Cardiac fibroblast (primary cell): ENCODE data around the gene CHN1.

Experiments used
- DNase-seq, 2 donors: peaks; one replicate each; pipeline versions ENCODE4 v3.0.0 to v3.0.0-alpha.2; 2010; ENCODE audit warnings: low read depth in 2 of 2
- H3K4me3 ChIP-seq, 2 donors: replicated peaks in 1 of 2; 1 replicate in 1 of 2; 2 replicates in 1 of 2; pipeline ENCODE4 v1.5.1; 2011; ENCODE audit warnings: low read depth in 2 of 2, low read length in 2 of 2, mild to moderate bottlenecking in 2 of 2, moderate library complexity in 1 of 2
- TF ChIP-seq, protein P1 (sequence below): IDR thresholded peaks from one replicate; pipeline ENCODE4 v1.5.1; 2011; ENCODE audit warnings: low read depth, mild to moderate bottlenecking, low read length, inconsistent platforms

CHN1 gene

DNA sequence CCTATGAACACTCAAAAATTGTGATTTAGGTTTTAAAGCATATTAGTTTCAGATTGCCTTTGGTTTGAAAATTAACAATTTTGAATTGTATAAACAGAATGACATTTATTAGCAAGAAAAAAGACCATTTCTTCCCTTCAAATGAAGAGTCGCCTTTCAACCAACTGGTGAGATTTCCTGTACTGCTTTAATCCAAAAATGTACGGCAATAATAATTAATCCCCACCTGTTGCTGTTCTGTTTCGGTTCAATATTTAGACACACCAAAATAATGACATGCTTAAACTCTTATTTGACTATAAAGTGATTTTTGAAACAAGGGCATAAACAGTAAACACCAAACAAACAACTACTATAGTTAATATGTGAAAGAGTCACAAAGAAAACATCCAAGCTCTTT lies 39.6 kb downstream of the CHN1 start:
- no peak for DNase-seq
- no peak overlapping the region for H3K4me3 ChIP-seq
- TF ChIP-seq, protein P1, sequence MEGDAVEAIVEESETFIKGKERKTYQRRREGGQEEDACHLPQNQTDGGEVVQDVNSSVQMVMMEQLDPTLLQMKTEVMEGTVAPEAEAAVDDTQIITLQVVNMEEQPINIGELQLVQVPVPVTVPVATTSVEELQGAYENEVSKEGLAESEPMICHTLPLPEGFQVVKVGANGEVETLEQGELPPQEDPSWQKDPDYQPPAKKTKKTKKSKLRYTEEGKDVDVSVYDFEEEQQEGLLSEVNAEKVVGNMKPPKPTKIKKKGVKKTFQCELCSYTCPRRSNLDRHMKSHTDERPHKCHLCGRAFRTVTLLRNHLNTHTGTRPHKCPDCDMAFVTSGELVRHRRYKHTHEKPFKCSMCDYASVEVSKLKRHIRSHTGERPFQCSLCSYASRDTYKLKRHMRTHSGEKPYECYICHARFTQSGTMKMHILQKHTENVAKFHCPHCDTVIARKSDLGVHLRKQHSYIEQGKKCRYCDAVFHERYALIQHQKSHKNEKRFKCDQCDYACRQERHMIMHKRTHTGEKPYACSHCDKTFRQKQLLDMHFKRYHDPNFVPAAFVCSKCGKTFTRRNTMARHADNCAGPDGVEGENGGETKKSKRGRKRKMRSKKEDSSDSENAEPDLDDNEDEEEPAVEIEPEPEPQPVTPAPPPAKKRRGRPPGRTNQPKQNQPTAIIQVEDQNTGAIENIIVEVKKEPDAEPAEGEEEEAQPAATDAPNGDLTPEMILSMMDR: no peak

DNA sequence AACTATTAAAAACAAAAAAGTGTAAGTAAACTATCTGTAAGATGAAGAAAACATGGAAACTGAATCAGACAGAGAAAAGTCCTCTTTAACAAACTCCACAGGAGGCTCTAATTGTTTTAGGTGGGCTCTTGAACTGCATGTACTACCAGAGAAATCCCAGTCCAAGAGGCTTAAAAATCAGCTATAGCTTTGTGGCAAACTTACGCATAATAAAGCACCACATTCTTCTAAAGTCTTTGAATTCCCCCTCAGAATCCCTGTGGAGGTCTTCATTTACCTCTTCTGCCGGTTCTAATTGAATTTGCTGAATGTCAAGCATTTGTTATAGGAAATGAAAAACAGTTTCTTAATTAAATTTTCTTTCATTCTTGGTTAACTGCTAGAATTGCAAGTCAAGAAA lies 40.8 kb downstream of the CHN1 start:
- no peak overlapping the region for H3K4me3 ChIP-seq
- DNase-seq: no peak

DNA sequence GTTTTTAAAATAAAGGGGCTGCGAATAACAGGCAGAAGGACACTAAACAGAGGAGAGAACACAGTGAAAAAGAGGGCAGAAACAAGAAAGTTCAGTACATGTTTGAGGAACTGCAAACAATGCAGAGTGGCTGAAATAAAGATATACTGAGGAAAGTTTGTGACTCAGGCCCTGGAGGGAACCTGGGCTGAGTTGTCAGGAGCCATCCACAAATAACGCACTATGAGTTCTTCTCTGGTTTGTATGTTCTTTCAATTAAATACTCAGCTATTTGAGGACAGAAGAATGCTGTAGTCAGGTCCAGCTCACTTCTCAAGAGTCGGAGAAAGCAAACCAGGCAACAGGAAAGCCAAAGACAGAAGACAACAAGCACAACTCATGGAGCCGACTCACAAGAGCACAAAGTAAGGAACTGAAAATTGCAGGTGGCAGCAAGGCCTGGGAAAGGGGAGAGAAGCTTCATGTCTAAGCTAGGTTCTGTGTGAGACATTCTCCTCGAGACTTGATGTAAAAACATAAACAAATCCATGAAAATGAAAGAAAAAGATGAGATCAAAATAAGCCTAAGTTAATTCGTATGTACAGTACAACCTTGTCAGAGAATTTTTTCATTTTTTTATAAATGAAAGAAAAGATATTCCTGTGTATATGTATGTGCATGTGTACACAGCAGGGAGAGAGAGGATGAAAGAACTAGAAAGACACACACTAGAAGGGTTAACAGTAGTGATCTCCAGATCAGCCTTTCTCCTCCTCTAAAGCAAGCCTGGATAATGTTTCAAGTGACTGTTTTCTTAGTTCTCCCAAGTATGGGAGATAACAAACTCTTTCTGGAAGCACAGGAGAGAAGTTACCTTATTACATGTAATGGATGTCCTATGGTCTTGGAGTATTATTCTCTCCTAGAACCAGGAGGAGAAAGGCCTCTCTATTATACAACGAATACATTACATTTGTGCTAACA lies 41.5 kb downstream of the CHN1 start:
- no peak overlapping the region for H3K4me3 ChIP-seq
- TF ChIP-seq, protein P1: no peak
- no peak for DNase-seq

More for the DNA sequence above, 40.8 kb downstream of the CHN1 start:
- TF ChIP-seq, protein P1: no peak

DNA sequence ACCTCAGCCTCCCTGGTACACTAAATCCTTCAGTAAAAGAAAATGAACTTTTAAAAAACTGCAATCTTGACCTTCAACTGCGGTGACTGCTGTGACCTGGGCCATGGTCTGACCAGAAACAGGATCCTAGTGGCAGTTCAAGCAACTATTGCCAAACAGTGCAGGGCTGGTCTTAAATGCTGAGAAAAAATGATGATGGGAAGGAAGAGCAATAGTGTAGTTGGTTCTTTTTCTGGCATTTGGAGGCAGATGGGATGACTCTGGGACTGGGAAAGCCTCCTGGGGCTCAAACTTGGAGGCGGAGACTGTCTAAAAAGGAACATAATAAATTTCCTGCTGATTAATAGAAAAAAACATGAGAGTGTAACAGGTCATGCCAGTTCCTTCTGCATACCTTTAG lies 45.4 kb downstream of the CHN1 start:
- no peak overlapping the region for H3K4me3 ChIP-seq
- DNase-seq: peak in 1 of 2 donors; percentile 7
- TF ChIP-seq, protein P1: no peak

DNA sequence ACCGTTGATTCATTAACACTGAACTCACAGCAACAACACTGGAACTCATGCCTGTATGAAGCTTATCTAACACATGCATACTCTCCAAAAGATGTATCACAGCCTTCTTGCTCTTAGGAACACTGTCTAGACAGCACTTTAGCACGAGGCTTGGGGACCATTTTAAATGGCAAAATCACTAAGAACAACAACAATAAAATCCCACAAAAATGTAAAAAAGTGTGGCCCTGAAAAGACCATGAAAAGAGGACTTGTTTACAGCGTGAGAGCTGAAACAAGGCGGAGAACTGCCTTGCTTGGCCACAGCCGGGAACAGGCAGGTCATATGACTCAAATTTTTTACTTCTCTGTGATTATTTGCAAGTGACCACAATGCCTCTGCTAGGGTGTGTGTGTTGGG lies 48.1 kb downstream of the CHN1 start:
- TF ChIP-seq, protein P1: no peak
- H3K4me3 ChIP-seq: no peak overlapping the region
- no peak for DNase-seq

DNA sequence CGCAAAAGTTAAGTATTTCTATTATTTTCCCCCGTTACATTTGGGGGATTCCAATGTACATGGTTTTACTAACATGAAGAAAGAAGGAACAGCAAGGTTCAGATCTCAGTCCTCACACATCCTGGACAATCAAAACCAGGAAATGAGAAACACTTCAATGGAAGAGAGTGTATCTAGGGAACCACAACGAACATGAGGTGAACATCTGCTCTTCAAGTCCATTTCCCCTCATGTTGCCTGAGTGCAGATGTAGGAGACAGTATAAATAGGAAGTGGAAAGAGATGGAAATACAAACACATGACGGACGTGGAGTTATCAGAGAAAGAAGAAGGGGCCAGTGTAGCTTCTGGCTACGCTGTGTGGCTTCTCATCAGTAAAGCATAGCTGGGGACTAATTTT lies 52.6 kb downstream of the CHN1 start:
- TF ChIP-seq, protein P1: no peak
- DNase-seq: peak in 1 of 2 donors; percentile 18
- no peak overlapping the region for H3K4me3 ChIP-seq
